ENCODE results near the gene BEND3. TPM values are rescaled to one million over a fixed set of nuclear protein-coding genes. Genes with fewer than 3 reads are reported as not detected.
"Not testable (repeated sequence)": the region's sequence is repeated elsewhere in the genome, so short reads cannot be mapped to it uniquely, and the experiment has no call there.

BEND3 gene
- total and polyA plus RNA-seq, 2 donors from 2014 or later, result 1.1 to 3.6 TPM

GRCh38 chr6:107140581-107140980, 25.3 kb upstream of the BEND3 start:
- H3K36me3 ChIP-seq (ENCODE audit: control insufficient read depth in 2 of 3, insufficient read depth in 3 of 3, low read length in 3 of 3), result no peaks in the 10 kb centered on the region
- H3K4me3 ChIP-seq (ENCODE audit: low read length in 3 of 3), result no peak overlapping the region
- intact Hi-C loops (cut with DNase I), result no loop called here
- no peaks in the 10 kb centered on the region for H3K27me3 ChIP-seq (ENCODE audit: control insufficient read depth, insufficient read depth, low read length)
- TF ChIP-seq CTCF (IDR thresholded peaks at IDR 0.05; ENCODE audit: borderline replicate concordance, extremely low read depth, insufficient read depth), result no peak
- FAIRE-seq (no peak), DNase-seq (no peak)
- no peak overlapping the region for H3K27ac ChIP-seq (ENCODE audit: low read depth in 2 of 2, low read length in 2 of 2)
- no peak overlapping the region for H3K9ac ChIP-seq (ENCODE audit: low read length in 3 of 3)
- no peaks in the 10 kb centered on the region for H3K4me1 ChIP-seq (ENCODE audit: control insufficient read depth in 2 of 3, insufficient read depth in 2 of 3, low read depth in 1 of 3, low read length in 3 of 3)
- H3K9me3 ChIP-seq (ENCODE audit: control insufficient read depth in 2 of 3, insufficient read depth in 1 of 3, low read length in 3 of 3), result no peaks in the 10 kb centered on the region

GRCh38 chr6:107136324-107136723, 21.0 kb upstream of the BEND3 start:
- intact Hi-C loops (cut with DNase I); H3K4me1 ChIP-seq (ENCODE audit: control insufficient read depth in 2 of 3, insufficient read depth in 2 of 3, low read depth in 1 of 3, low read length in 3 of 3); H3K36me3 ChIP-seq (ENCODE audit: control insufficient read depth in 2 of 3, insufficient read depth in 3 of 3, low read length in 3 of 3); H3K9ac ChIP-seq (ENCODE audit: low read length in 3 of 3); H3K27me3 ChIP-seq (ENCODE audit: control insufficient read depth, insufficient read depth, low read length); FAIRE-seq; H3K9me3 ChIP-seq (ENCODE audit: control insufficient read depth in 2 of 3, insufficient read depth in 1 of 3, low read length in 3 of 3); H3K4me3 ChIP-seq (ENCODE audit: low read length in 3 of 3); H3K27ac ChIP-seq (ENCODE audit: low read depth in 2 of 2, low read length in 2 of 2): not testable (repeated sequence)
- peak in 1 of 5 donors; percentile 2 for DNase-seq

GRCh38 chr6:107135048-107135680, 19.8 kb upstream of the BEND3 start:
- H3K4me1 ChIP-seq (ENCODE audit: control insufficient read depth in 2 of 3, insufficient read depth in 2 of 3, low read depth in 1 of 3, low read length in 3 of 3); H3K4me3 ChIP-seq (ENCODE audit: low read length in 3 of 3); H3K36me3 ChIP-seq (ENCODE audit: control insufficient read depth in 2 of 3, insufficient read depth in 3 of 3, low read length in 3 of 3); FAIRE-seq; DNase-seq; H3K27ac ChIP-seq (ENCODE audit: low read depth in 2 of 2, low read length in 2 of 2); H3K9ac ChIP-seq (ENCODE audit: low read length in 3 of 3); intact Hi-C loops (cut with DNase I); H3K9me3 ChIP-seq (ENCODE audit: control insufficient read depth in 2 of 3, insufficient read depth in 1 of 3, low read length in 3 of 3); H3K27me3 ChIP-seq (ENCODE audit: control insufficient read depth, insufficient read depth, low read length): not testable (repeated sequence)

DNA sequence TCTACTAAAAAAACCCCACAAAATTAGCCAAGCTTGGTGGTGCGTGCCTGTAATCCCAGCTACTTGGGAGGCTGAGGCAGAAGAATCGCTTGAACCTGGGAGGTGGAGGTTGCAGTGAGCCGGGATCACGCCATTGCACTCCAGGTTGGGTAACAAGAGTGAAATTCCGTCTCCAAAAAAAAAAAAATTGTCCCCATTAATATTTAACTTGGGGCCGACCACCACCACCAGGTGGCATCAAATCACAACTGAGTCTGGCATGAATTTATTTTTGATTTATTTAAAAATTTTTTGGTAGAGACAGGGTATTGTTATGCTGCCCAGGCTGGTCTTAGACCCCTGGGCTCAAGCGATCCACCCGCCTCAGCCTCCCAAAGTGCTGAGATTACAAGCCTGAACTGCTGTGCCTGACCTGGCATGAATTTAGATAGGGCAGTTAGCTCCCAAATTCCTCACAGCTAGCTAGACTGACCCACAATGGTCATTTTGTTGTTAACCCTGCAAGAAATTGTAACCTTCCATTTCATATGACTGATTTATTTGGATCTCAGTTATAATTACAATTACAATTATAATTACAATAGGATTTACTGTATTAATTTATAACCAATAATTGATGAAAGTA, 17.1 kb upstream of the BEND3 start:
- H3K9me3 ChIP-seq (ENCODE audit: control insufficient read depth in 2 of 3, insufficient read depth in 1 of 3, low read length in 3 of 3), result no peaks in the 10 kb centered on the region
- no peak overlapping the region for H3K27ac ChIP-seq (ENCODE audit: low read depth in 2 of 2, low read length in 2 of 2)
- H3K36me3 ChIP-seq (ENCODE audit: control insufficient read depth in 2 of 3, insufficient read depth in 3 of 3, low read length in 3 of 3), result no peaks in the 10 kb centered on the region
- peak; percentile 36 for TF ChIP-seq CTCF (IDR thresholded peaks at IDR 0.05; ENCODE audit: borderline replicate concordance, extremely low read depth, insufficient read depth)
- DNase-seq (peak in 4 of 5 donors; percentile 41 to 55 (median 46)), FAIRE-seq (no peak)
- H3K27me3 ChIP-seq (ENCODE audit: control insufficient read depth, insufficient read depth, low read length), result no peaks in the 10 kb centered on the region
- no peak overlapping the region for H3K4me3 ChIP-seq (ENCODE audit: low read length in 3 of 3)
- no peak overlapping the region for H3K9ac ChIP-seq (ENCODE audit: low read length in 3 of 3)
- intact Hi-C loops (cut with DNase I), result no loop called here
- H3K4me1 ChIP-seq (ENCODE audit: control insufficient read depth in 2 of 3, insufficient read depth in 2 of 3, low read depth in 1 of 3, low read length in 3 of 3), result no peaks in the 10 kb centered on the region

Measured in kidney (tissue), 14 donors.